Stimulated activated CD4-positive, alpha-beta T cell treated with anti-CD3 and anti-CD28 coated beads, Interleukin-4, amount 100 ng/mL, for 48 hours (primary cell): Measurements from ENCODE around the gene ISLR.
"Not testable (repeated sequence)": the region's sequence is repeated elsewhere in the genome, so short reads cannot be mapped to it uniquely, and the experiment has no call there.

Experiments used
- DNase-seq, 2 donors: peaks; one replicate each; pipeline ENCODE4 v3.0.0-alpha.2; 2020; ENCODE audit warnings: low read depth in 2 of 2

ISLR gene

DNA sequence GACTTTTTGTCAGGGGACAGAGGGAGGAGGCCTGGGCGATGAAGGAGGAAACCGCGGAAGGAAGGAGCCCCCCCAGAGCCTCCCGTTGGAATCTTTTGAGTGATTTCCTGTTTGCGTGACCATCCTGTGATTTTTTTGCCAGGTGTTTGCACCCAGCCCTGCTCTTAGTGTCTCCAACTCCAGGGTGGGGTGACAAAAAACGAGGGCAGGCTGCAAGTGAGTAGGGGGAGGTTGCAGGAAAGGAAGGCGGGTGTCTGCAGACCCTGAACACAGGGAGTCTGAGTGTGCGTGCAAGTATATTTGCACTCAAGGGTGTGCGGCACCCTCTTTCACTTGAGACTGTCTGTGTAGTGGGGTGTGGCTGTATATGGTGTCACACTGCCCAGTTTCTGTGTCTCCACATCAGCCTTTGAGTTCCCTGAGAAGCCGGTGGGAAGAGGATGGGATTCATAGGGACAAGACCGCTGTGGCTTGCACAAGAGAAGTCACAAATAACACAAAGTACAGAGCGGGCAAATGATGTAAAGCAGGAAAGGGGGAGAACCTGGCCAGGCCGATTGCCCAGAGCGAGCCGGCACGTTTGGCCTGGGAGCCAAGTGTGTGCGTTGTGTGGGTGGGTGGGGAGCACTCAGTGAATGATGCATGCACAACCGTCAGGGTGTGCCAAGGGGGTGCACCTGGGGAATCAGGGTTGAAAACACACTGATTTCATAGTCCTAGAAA lies 36.5 kb upstream of the ISLR start:
- DNase-seq, result no peak

- DNase-seq, result no peak
Measured at GRCh38 chr15:74137537-74137894, 36.0 kb upstream of the ISLR start.

DNA sequence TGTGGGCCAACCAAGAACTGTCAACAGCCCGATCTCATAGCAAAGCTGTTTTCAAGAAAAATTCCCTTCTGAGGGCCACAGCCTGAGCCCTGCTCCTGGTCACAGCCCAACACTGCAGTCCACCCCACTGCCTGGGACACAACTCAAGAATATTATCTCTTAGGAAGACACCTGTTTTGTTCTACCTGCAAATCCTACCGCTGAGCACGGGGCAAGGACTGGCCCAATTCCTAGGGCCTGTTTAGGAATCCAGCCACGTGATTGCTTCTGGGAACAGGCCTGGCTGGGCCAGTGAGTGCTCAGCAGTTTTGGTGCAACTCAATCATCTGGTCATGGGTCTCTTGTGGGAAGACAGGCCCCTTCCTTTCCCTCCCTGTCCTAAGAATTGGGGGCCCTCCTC lies 34.9 kb upstream of the ISLR start:
- DNase-seq, result no peak

DNA sequence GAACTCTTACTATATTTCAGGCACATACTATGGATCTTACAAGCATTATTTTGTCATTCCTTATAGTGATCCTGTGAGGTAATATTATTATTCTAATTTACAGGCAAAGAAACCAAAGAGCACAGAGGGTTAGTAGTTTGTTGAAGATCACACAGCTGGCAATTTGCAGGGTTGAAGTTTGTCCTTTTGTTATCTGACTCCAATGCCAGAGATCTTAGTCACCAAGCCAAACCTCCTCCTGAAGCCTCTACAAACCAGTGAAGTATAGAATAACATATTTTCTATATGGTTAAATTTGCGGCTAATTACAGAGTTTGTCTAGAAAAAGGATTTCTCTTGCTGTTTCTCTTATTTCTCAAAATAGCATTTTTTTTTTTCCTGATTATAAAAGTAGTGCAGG lies 31.9 kb upstream of the ISLR start:
- DNase-seq, result no peak

DNA sequence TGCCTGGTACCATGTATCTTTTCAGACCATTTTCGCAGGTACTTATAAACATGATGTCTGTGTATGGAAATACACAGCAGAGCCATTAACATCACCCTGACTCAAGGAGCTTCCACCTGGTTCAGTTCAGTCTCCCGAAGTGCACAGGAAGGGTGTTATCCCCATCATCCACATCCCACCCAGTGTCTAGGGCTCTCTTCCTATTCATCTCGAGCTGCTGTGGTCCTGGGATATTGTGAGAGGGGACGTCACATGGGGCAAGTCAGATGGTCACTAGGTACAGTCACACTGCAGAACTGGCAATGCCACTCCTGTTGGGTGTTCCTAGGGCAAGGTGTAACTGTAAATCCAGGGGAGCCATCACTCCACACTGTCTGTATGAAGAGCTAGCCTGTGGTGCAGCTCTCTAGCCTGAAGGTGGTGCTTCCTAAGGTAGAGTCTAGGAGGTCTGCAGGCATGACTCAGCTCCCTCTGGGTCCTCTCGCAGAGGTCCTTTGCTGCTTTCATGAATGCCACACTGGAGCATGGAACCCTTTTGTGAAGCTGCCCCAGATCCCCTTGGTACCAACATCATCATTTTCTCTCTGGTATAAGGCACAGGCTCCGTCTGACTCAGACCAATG lies 29.2 kb upstream of the ISLR start:
- DNase-seq, result no peak

DNA sequence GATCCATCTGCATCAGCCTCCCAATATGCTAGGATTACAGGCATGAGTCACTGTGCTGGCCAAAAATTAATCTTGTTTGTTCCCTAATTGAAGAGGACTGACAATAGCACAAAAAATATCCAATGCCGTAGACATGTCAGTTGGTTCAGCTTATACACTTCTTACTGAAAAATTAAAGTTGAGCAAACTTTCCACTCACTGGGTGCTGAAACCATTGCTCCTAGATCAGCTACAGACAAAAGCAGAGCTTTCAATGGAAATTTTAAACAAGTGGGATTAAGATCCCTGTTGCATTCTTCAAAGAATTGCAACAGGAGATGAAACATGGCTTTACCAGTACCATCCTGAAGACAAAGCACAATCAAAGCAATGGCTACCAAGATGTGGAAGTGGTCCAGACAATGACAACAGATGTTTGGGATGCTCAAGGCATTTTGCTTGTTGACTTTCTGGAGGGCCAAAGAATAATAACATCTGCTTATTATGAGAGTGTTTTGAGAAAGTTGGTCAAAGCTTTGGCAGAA lies 27.2 kb upstream of the ISLR start:
- no peak for DNase-seq

- DNase-seq, result no peak
Measured at GRCh38 chr15:74147051-74147450, 26.5 kb upstream of the ISLR start.

GRCh38 chr15:74155766-74156417 lies 17.6 kb upstream of the ISLR start:
- no peak for DNase-seq

GRCh38 chr15:74156678-74157411 lies 16.7 kb upstream of the ISLR start:
- no peak for DNase-seq

GRCh38 chr15:74157868-74158827 lies 15.4 kb upstream of the ISLR start:
- DNase-seq, result no peak

GRCh38 chr15:74158855-74159650 lies 14.5 kb upstream of the ISLR start:
- DNase-seq, result no peak

DNA sequence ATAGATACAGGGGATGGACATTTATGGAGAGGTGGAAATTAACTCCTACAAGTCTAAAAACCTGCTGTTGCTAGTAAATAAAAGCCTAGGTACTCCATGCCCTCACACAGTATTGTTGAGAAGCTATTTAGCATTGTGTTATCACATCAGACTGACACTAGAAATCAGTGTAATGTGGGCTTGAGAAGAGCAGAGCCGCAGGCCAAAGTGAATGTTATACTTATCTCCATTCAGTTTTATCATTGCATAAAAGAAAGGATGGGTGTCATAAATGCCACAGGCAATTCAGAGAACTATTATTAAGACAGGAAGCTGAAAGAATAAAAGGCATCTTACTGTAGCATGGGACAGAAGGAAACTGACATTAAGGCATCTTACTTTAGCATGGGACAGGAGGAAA lies 13.7 kb upstream of the ISLR start:
- DNase-seq, result no peak

GRCh38 chr15:74160390-74160789 lies 13.1 kb upstream of the ISLR start:
- not testable (repeated sequence) for DNase-seq

DNA sequence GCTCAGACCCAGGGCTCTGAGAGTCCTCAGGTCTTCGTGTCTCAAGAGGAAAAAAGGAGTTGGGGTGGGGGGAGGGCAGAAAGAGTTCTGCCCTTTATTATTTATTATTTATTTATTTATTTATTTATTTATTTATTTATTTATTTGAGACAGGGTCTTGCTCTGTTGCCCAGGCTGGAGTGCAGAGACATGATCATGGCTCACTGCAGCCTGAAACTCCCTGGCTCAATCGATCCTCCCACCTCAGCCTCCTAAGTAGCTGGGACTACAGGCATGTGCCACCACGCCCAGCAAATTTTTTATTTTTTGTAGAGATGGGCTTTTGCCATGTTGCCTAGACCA lies 11.3 kb upstream of the ISLR start:
- not testable (repeated sequence) for DNase-seq

GRCh38 chr15:74165461-74165860 lies 8.0 kb upstream of the ISLR start:
- no peak for DNase-seq

DNA sequence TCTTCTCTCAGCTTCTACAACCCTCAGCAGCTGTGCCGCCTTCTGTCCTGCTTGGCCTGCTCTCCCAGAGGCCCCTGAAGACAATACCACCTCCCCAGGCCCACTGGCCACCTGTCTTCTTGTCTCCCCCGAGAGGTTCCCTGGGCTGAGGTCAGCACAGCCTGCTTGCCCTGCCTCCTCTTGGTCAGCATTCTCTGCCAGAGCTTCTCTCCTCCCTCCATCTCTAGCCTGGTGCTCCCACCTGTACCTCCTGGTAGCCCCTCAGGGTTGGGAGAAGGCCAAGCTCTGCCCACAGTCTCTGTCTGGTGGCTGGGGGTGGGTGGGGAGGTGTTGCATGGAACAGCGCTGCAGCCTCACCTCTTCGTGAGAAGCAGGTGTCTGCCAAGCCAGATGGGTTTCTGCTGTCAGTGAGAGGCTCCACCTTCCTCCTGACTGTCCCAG lies 5.6 kb upstream of the ISLR start:
- no peak for DNase-seq

GRCh38 chr15:74168711-74169126 lies 4.8 kb upstream of the ISLR start:
- DNase-seq, result no peak

GRCh38 chr15:74170071-74170844 lies 3.3 kb upstream of the ISLR start:
- no peak for DNase-seq

DNA sequence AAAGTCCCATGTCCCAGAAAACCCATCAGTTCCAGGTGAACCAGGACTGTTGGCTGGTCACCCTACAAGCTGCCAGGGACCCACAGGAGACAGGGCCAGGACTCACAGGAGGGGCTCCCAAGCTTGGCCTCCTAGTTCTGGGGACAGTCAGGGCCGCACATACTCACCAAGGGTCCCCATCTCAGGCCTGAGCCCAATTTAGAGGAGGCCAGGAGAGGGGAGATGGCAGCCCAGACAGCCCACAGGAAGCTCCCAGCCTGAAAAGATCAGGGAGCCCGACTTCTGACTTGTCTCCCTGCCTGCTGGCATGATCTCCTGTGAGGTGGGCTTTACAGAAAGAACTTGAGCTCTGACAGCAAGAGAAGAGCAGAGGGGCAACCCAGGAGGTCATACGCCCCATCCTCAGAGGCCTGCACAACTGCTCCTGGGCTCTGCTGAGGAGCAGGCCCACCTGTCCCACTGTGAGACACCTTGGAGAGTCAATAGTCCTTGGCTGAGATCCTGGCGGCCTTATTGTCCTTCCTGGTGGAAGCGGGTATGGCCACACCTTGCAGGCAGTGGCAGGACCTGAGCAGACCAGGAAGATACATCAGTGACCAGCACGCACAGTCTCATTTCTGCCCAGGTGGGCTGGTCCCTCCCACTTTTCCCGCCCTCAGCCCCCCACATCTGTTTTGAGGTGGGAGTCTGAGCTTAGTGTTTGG lies 2.5 kb upstream of the ISLR start:
- no peak for DNase-seq
